HG03432 (cell line): ENCODE measurements around the gene MEF2D.

Source experiments
- ATAC-seq: cut with Tn5 transposase; IDR thresholded peaks from one replicate; pipeline ENCODE4 v1.9.1; 2021; ENCODE audit warnings: mild to moderate bottlenecking, moderate library complexity; ENCODE audit not compliant: unreplicated experiment

Gene MEF2D

GRCh38 chr1:156502391-156502893 is 1.9 kb upstream of the MEF2D start:
- no peak for ATAC-seq

GRCh38 chr1:156500793-156501506 is 375 bp upstream of the MEF2D start:
- peak; percentile 58 for ATAC-seq

- peak; percentile 2 for ATAC-seq
Observed at GRCh38 chr1:156499842-156500542, 583 bp downstream of the MEF2D start.

GRCh38 chr1:156499194-156499841 is 1.3 kb downstream of the MEF2D start:
- ATAC-seq = no peak

GRCh38 chr1:156498432-156499193 is 2.0 kb downstream of the MEF2D start:
- no peak for ATAC-seq

- no peak for ATAC-seq
Observed at GRCh38 chr1:156497743-156498431, 2.7 kb downstream of the MEF2D start.

- no peak for ATAC-seq
Observed at GRCh38 chr1:156497078-156497742, 3.4 kb downstream of the MEF2D start.

GRCh38 chr1:156496211-156496761 is 4.3 kb downstream of the MEF2D start:
- ATAC-seq = no peak

- ATAC-seq = no peak
Observed at GRCh38 chr1:156495401-156496140, 5.0 kb downstream of the MEF2D start.

- no peak for ATAC-seq
Observed at GRCh38 chr1:156494309-156494895, 6.2 kb downstream of the MEF2D start.

GRCh38 chr1:156493742-156494141 is 6.8 kb downstream of the MEF2D start:
- ATAC-seq = no peak

GRCh38 chr1:156493154-156493631 is 7.4 kb downstream of the MEF2D start:
- ATAC-seq = no peak

GRCh38 chr1:156492591-156493080 is 7.9 kb downstream of the MEF2D start:
- ATAC-seq = peak; percentile 20

- no peak for ATAC-seq
Observed at GRCh38 chr1:156492013-156492590, 8.5 kb downstream of the MEF2D start.

GRCh38 chr1:156491151-156491949 is 9.2 kb downstream of the MEF2D start:
- no peak for ATAC-seq

GRCh38 chr1:156490401-156491032 is 10.1 kb downstream of the MEF2D start:
- no peak for ATAC-seq

- ATAC-seq = no peak
Observed at GRCh38 chr1:156489935-156490293, 10.7 kb downstream of the MEF2D start.
